Measurements from ENCODE around the gene CPA5.
"Not testable (repeated sequence)": the region's sequence is repeated elsewhere in the genome, so short reads cannot be mapped to it uniquely, and the experiment has no call there.

The CPA5 gene, protein sequence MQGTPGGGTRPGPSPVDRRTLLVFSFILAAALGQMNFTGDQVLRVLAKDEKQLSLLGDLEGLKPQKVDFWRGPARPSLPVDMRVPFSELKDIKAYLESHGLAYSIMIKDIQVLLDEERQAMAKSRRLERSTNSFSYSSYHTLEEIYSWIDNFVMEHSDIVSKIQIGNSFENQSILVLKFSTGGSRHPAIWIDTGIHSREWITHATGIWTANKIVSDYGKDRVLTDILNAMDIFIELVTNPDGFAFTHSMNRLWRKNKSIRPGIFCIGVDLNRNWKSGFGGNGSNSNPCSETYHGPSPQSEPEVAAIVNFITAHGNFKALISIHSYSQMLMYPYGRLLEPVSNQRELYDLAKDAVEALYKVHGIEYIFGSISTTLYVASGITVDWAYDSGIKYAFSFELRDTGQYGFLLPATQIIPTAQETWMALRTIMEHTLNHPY

GRCh38 chr7:130344271-130344866 is at the start of gene CPA5:
Gene CPA5, plus strand, starts transcription at chr7:130344816. Its CDS starts 1,670 bp downstream, at chr7:130346486.
- in situ Hi-C loops (cut with MboI; ENCODE audit: low sequenced_read_pairs) = no loop called here

DNA sequence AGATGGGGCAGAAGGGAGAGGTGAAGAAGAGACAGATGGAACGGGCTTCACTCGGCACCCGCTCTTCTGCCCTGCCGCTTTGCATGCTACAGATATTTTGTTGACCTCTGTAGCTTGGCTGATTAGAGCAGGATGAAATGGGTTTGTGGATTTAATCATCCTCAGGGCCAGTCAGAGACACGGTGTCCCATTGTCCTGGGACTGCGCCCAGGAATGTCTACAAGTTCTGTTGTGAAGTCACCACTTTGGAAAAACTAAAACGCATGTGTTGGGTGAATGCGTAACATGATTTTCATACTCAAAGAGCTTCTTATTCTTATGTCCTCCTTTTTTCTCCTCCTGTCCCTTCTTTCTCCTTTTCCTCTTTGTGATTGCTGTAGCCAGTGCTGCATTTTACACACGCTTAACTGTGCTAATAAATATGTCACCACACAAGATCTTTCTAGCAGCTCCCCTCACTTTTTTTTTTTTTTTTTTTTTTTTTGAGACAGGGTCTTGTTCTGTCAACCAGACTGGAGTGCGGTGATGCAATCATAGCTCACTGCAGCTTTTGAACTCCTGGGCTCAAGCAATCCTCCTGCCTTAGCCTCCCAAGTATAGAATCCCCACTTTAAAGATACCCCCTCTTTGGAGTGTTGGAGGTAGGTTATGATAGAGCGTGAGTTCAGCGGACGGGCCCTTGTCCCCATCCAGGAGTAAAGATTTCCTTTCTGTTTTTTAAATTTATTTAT is 48.2 kb upstream of the CPA5 start:
- in situ Hi-C loops (cut with MboI; ENCODE audit: low sequenced_read_pairs) = no loop called here

GRCh38 chr7:130297628-130298543 is 46.7 kb upstream of the CPA5 start:
- in situ Hi-C loops (cut with MboI; ENCODE audit: low sequenced_read_pairs) = no loop called here

- in situ Hi-C loops (cut with MboI; ENCODE audit: low sequenced_read_pairs) = no loop called here
Observed at GRCh38 chr7:130298544-130299326, 45.9 kb upstream of the CPA5 start.

- in situ Hi-C loops (cut with MboI; ENCODE audit: low sequenced_read_pairs) = no loop called here
Observed at GRCh38 chr7:130299866-130300265, 44.8 kb upstream of the CPA5 start.

DNA sequence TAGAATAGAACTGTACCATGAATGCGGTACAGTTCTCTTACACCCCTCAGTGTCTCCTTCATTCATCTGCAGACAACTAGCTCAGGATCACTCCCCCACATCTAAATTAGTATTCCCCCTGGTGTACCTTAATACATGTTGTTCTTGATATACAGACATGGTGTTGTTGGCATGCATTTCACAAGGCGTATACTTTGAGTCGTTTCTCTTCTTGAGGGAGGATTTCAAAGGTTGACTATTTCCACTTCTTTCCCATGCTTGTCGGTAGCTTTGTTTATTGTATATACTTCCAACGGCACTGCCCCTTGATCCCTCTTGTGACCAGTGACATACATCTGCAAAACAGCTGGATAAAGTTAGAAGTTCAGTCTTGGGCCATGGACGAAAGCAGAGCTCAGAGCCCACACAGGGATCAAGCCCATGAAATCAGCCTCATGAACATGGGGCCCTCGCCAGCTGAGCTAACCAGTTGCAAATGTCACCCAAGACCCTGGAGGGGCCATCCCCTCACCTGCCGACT is 43.1 kb upstream of the CPA5 start:
- in situ Hi-C loops (cut with MboI; ENCODE audit: low sequenced_read_pairs) = no loop called here

DNA sequence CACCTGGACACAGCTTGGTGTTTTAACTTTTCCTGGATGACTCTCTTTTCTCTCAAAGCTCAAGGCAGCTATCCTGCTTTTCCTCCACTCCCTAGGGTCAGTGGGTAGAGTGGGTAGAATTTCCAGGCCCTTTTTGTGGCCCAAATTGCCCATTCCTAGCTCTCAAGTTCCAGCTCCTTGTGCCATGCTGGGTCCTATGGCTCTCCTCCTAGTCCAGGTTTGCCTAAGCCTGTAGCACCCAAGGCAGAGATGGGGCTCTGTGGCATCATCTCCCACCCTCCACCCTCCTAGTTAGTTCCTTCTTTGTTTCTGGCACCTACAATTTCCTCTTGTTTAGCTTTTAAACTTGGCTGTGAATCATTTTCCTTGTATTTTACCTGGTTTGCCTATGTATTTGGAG is 42.0 kb upstream of the CPA5 start:
- in situ Hi-C loops (cut with MboI; ENCODE audit: low sequenced_read_pairs) = no loop called here

- in situ Hi-C loops (cut with MboI; ENCODE audit: low sequenced_read_pairs) = no loop called here
Observed at GRCh38 chr7:130303127-130303526, 41.5 kb upstream of the CPA5 start.

- in situ Hi-C loops (cut with MboI; ENCODE audit: low sequenced_read_pairs) = no loop called here
Observed at GRCh38 chr7:130303551-130303950, 41.1 kb upstream of the CPA5 start.

GRCh38 chr7:130303982-130304381 is 40.6 kb upstream of the CPA5 start:
- in situ Hi-C loops (cut with MboI; ENCODE audit: low sequenced_read_pairs) = no loop called here

GRCh38 chr7:130304878-130305277 is 39.7 kb upstream of the CPA5 start:
- in situ Hi-C loops (cut with MboI; ENCODE audit: low sequenced_read_pairs) = no loop called here

GRCh38 chr7:130305433-130306042 is 39.1 kb upstream of the CPA5 start:
- in situ Hi-C loops (cut with MboI; ENCODE audit: low sequenced_read_pairs) = no loop called here

DNA sequence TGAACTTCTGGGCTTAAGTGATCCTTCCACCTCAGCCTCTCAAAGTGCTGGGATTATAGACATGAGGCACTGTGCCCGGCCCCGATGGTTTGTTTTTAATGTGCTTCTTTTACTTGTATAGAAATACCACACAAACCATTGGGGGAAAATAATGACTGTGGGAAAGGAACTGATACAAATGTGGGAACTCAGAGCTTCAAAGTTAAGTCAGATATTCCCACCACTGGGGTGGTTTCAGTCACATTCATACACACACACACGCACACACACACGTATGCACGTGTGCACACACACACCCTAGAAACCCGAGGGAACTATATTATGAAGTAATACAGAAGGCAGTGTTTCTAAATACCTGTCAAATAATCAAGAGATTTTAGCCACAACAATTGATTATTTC is 34.6 kb upstream of the CPA5 start:
- in situ Hi-C loops (cut with MboI; ENCODE audit: low sequenced_read_pairs) = no loop called here

DNA sequence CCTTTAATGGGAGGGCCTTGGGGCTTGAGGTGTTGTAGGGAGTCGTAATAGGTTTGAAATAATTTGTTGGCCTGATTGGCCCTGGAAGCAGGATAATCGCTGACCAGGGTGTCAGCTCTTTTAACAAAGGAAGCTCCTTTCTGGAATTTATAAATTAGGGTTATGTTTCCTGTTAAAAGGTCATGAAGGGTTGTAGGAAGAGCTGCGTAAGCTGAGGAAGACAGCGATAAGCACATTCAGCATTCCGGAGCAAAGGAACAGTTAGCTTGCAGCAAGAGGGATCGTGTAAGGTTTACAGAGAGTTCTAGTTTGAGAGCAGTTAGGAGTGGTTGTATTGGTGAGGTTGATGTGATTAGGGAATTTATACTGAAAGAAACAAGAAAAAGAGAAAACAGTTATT is 30.3 kb upstream of the CPA5 start:
- in situ Hi-C loops (cut with MboI; ENCODE audit: low sequenced_read_pairs) = no loop called here

GRCh38 chr7:130319541-130319940 is 25.1 kb upstream of the CPA5 start:
- in situ Hi-C loops (cut with MboI; ENCODE audit: low sequenced_read_pairs) = no loop called here

GRCh38 chr7:130321542-130322229 is 22.9 kb upstream of the CPA5 start:
- in situ Hi-C loops (cut with MboI; ENCODE audit: low sequenced_read_pairs) = not testable (repeated sequence)

DNA sequence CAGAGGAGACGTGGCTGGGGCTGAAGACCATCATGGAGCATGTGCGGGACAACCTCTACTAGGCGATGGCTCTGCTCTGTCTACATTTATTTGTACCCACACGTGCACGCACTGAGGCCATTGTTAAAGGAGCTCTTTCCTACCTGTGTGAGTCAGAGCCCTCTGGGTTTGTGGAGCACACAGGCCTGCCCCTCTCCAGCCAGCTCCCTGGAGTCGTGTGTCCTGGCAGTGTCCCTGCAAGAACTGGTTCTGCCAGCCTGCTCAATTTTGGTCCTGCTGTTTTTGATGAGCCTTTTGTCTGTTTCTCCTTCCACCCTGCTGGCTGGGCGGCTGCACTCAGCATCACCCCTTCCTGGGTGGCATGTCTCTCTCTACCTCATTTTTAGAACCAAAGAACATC is 22.0 kb upstream of the CPA5 start:
- in situ Hi-C loops (cut with MboI; ENCODE audit: low sequenced_read_pairs) = no loop called here

- in situ Hi-C loops (cut with MboI; ENCODE audit: low sequenced_read_pairs) = no loop called here
Observed at GRCh38 chr7:130324306-130324943, 20.2 kb upstream of the CPA5 start.

Measured in HL-60/S4 treated with phorbol 12-myristate 13-acetate at 8.2 ng/mL for 4 days and 3 days (cell line).